ENCODE data around the gene LEF1. TPM values are rescaled to one million over a fixed set of nuclear protein-coding genes. Genes with fewer than 3 reads are reported as not detected.

Gene LEF1
- total RNA-seq, 1 donor from 2014 or later: 19.4 TPM

- no peaks in the 10 kb centered on the region for H3K9me3 Mint-ChIP-seq
- H2AFZ ChIP-seq (replicated peaks): no peak overlapping the region
- H3K9me3 ChIP-seq (ENCODE audit: low read depth): no peaks in the 10 kb centered on the region
- H3K27ac ChIP-seq: no peak overlapping the region
- no peak overlapping the region for H3K4me3 Mint-ChIP-seq
- H3K4me1 Mint-ChIP-seq: peaks cover 31% of the 10 kb centered on the region
- no peaks in the 10 kb centered on the region for H3F3A ChIP-seq (ENCODE audit: low read depth)
- H3K27ac Mint-ChIP-seq: no peak overlapping the region
- no peaks in the 10 kb centered on the region for H3K27me3 ChIP-seq
- H3K4me1 ChIP-seq: peaks cover 25% of the 10 kb centered on the region
- no peaks in the 10 kb centered on the region for H3K36me3 Mint-ChIP-seq
- H3K9ac ChIP-seq: no peak overlapping the region
- H3K27me3 Mint-ChIP-seq (ENCODE audit: insufficient read depth, low read depth): no peaks in the 10 kb centered on the region
- H4K20me1 ChIP-seq (ENCODE audit: low read depth): no peaks in the 10 kb centered on the region
- H3K4me3 ChIP-seq: no peak overlapping the region
- TF ChIP-seq EZH2phosphoT487 (IDR thresholded peaks at IDR 0.05): no peak
- no peak for TF ChIP-seq CTCF (IDR thresholded peaks at IDR 0.05)
- no peak for TF ChIP-seq EZH2 (IDR thresholded peaks at IDR 0.05)
- H3K4me2 ChIP-seq: no peak overlapping the region
- DNase-seq (ENCODE audit: low spot score): no peak
- no peaks in the 10 kb centered on the region for H3K79me2 ChIP-seq (ENCODE audit: low read depth)
- H3K36me3 ChIP-seq: no peaks in the 10 kb centered on the region
Observed at GRCh38 chr4:108209489-108209888, 40.8 kb upstream of the LEF1 start.

- H3K27me3 Mint-ChIP-seq (ENCODE audit: insufficient read depth, low read depth): peaks cover 3% of the 10 kb centered on the region
- no peak for DNase-seq (ENCODE audit: low spot score)
- Histone ChIP-seq H3K9ac (no peak overlapping the region), H2AFZ (replicated peaks) (no peak overlapping the region), H3K36me3 (no peaks in the 10 kb centered on the region), H3F3A (ENCODE audit: low read depth) (no peaks in the 10 kb centered on the region), H3K4me2 (no peak overlapping the region), H3K27ac (no peak overlapping the region), H3K4me3 (no peak overlapping the region), H4K20me1 (ENCODE audit: low read depth) (no peaks in the 10 kb centered on the region), H3K27me3 (no peaks in the 10 kb centered on the region), H3K4me1 (no peaks in the 10 kb centered on the region), H3K9me3 (ENCODE audit: low read depth) (no peaks in the 10 kb centered on the region), H3K79me2 (ENCODE audit: low read depth) (no peaks in the 10 kb centered on the region)
- peaks cover 6% of the 10 kb centered on the region for H3K4me1 Mint-ChIP-seq
- H3K4me3 Mint-ChIP-seq: no peak overlapping the region
- H3K36me3 Mint-ChIP-seq: no peaks in the 10 kb centered on the region
- no peak for TF ChIP-seq EZH2 (IDR thresholded peaks at IDR 0.05)
- no peak for TF ChIP-seq CTCF (IDR thresholded peaks at IDR 0.05)
- TF ChIP-seq EZH2phosphoT487 (IDR thresholded peaks at IDR 0.05): no peak
- peaks cover 3% of the 10 kb centered on the region for H3K9me3 Mint-ChIP-seq
- H3K27ac Mint-ChIP-seq: no peak overlapping the region
Observed at GRCh38 chr4:108205859-108206258, 37.1 kb upstream of the LEF1 start.

- H3K27me3 ChIP-seq: no peaks in the 10 kb centered on the region
- no peak overlapping the region for H3K4me2 ChIP-seq
- H3K4me1 ChIP-seq: no peaks in the 10 kb centered on the region
- H3K36me3 Mint-ChIP-seq: no peaks in the 10 kb centered on the region
- peaks cover 3% of the 10 kb centered on the region for H3K9me3 Mint-ChIP-seq
- H3K79me2 ChIP-seq (ENCODE audit: low read depth): no peaks in the 10 kb centered on the region
- H3K4me3 Mint-ChIP-seq: no peak overlapping the region
- no peak overlapping the region for H3K9ac ChIP-seq
- peaks cover 4% of the 10 kb centered on the region for H3K4me1 Mint-ChIP-seq
- H2AFZ ChIP-seq (replicated peaks): no peak overlapping the region
- no peaks in the 10 kb centered on the region for H3K36me3 ChIP-seq
- H3K9me3 ChIP-seq (ENCODE audit: low read depth): no peaks in the 10 kb centered on the region
- TF ChIP-seq CTCF (IDR thresholded peaks at IDR 0.05): no peak
- no peaks in the 10 kb centered on the region for H4K20me1 ChIP-seq (ENCODE audit: low read depth)
- DNase-seq (ENCODE audit: low spot score): no peak
- no peaks in the 10 kb centered on the region for H3F3A ChIP-seq (ENCODE audit: low read depth)
- H3K27ac Mint-ChIP-seq: no peak overlapping the region
- no peak overlapping the region for H3K4me3 ChIP-seq
- H3K27ac ChIP-seq: no peak overlapping the region
- peaks cover 3% of the 10 kb centered on the region for H3K27me3 Mint-ChIP-seq (ENCODE audit: insufficient read depth, low read depth)
Observed at GRCh38 chr4:108204518-108204917, 35.8 kb upstream of the LEF1 start.

- Histone ChIP-seq H3K27ac (no peak overlapping the region), H3K36me3 (no peaks in the 10 kb centered on the region), H3F3A (ENCODE audit: low read depth) (no peaks in the 10 kb centered on the region), H3K9me3 (ENCODE audit: low read depth) (no peaks in the 10 kb centered on the region), H4K20me1 (ENCODE audit: low read depth) (no peaks in the 10 kb centered on the region), H3K27me3 (no peaks in the 10 kb centered on the region), H3K4me2 (no peak overlapping the region), H3K9ac (no peak overlapping the region), H3K79me2 (ENCODE audit: low read depth) (no peaks in the 10 kb centered on the region), H3K4me3 (no peak overlapping the region), H2AFZ (replicated peaks) (no peak overlapping the region), H3K4me1 (no peaks in the 10 kb centered on the region)
- Mint-ChIP-seq H3K9me3 (peaks cover 3% of the 10 kb centered on the region), H3K4me1 (peaks cover 6% of the 10 kb centered on the region), H3K36me3 (no peaks in the 10 kb centered on the region), H3K27ac (no peak overlapping the region), H3K27me3 (ENCODE audit: insufficient read depth, low read depth) (peaks cover 3% of the 10 kb centered on the region), H3K4me3 (no peak overlapping the region)
- no peak for TF ChIP-seq EZH2phosphoT487 (IDR thresholded peaks at IDR 0.05)
- no peak for TF ChIP-seq EZH2 (IDR thresholded peaks at IDR 0.05)
- no peak for TF ChIP-seq CTCF (IDR thresholded peaks at IDR 0.05)
- no peak for DNase-seq (ENCODE audit: low spot score)
Observed at GRCh38 chr4:108203377-108203776, 34.6 kb upstream of the LEF1 start.

Data from neural progenitor cell (in vitro differentiated cells).